ENCODE data around the gene POLR1A. TPM values are rescaled to one million over a fixed set of nuclear protein-coding genes. Genes with fewer than 3 reads are reported as not detected.

POLR1A gene
- total RNA-seq, 2 donors from 2014 or later: 17.7 to 19.2 TPM

- Mint-ChIP-seq H3K4me3 (no peak overlapping the region), H3K4me1 (peaks cover 12% of the 10 kb centered on the region), H3K27ac (no peak overlapping the region), H3K36me3 (ENCODE audit: low read depth) (peaks cover 19% of the 10 kb centered on the region), H3K27me3 (no peaks in the 10 kb centered on the region)
- no peaks in the 10 kb centered on the region for H3K9me3 ChIP-seq (ENCODE audit: control insufficient read depth, low read length, poor library complexity, severe bottlenecking)
- DNase-seq (no peak), ATAC-seq (no peak)
These were observed 38.8 kb downstream of the POLR1A start for GRCh38 chr2:86066915-86067314.

GRCh38 chr2:86066007-86066578 lies 39.6 kb downstream of the POLR1A start:
- no peaks in the 10 kb centered on the region for H3K9me3 ChIP-seq (ENCODE audit: control insufficient read depth, low read length, poor library complexity, severe bottlenecking)
- Mint-ChIP-seq H3K36me3 (ENCODE audit: low read depth) (peaks cover 21% of the 10 kb centered on the region), H3K27ac (no peak overlapping the region), H3K4me1 (peaks cover 9% of the 10 kb centered on the region), H3K27me3 (no peaks in the 10 kb centered on the region), H3K4me3 (no peak overlapping the region)
- DNase-seq (no peak), ATAC-seq (no peak)

GRCh38 chr2:86065512-86065911 lies 40.2 kb downstream of the POLR1A start:
- no peak for ATAC-seq
- H3K27me3 Mint-ChIP-seq: no peaks in the 10 kb centered on the region
- H3K36me3 Mint-ChIP-seq (ENCODE audit: low read depth): peaks cover 23% of the 10 kb centered on the region
- no peak for DNase-seq
- no peak overlapping the region for H3K4me3 Mint-ChIP-seq
- no peaks in the 10 kb centered on the region for H3K9me3 ChIP-seq (ENCODE audit: control insufficient read depth, low read length, poor library complexity, severe bottlenecking)
- peak overlapping the region; percentile 71 for H3K27ac Mint-ChIP-seq
- H3K4me1 Mint-ChIP-seq: peaks cover 11% of the 10 kb centered on the region

GRCh38 chr2:86064006-86064405 lies 41.7 kb downstream of the POLR1A start:
- DNase-seq: no peak
- no peaks in the 10 kb centered on the region for H3K27me3 Mint-ChIP-seq
- H3K27ac Mint-ChIP-seq: no peak overlapping the region
- peaks cover 8% of the 10 kb centered on the region for H3K4me1 Mint-ChIP-seq
- no peak for ATAC-seq
- H3K9me3 ChIP-seq (ENCODE audit: control insufficient read depth, low read length, poor library complexity, severe bottlenecking): no peaks in the 10 kb centered on the region
- H3K4me3 Mint-ChIP-seq: no peak overlapping the region
- H3K36me3 Mint-ChIP-seq (ENCODE audit: low read depth): peaks cover 23% of the 10 kb centered on the region

- no peaks in the 10 kb centered on the region for H3K27me3 Mint-ChIP-seq
These were observed 43.6 kb downstream of the POLR1A start for GRCh38 chr2:86062043-86062442.

GRCh38 chr2:86056590-86057331 lies 48.9 kb downstream of the POLR1A start:
- no peaks in the 10 kb centered on the region for H3K9me3 ChIP-seq (ENCODE audit: control insufficient read depth, low read length, poor library complexity, severe bottlenecking)
- Mint-ChIP-seq H3K4me1 (peaks cover 2% of the 10 kb centered on the region), H3K4me3 (no peak overlapping the region), H3K36me3 (ENCODE audit: low read depth) (peaks cover 12% of the 10 kb centered on the region), H3K27ac (peak overlapping the region; percentile 29), H3K27me3 (no peaks in the 10 kb centered on the region)
- ATAC-seq: no peak
- DNase-seq: no peak

More at GRCh38 chr2:86062043-86062442, 43.6 kb downstream of the POLR1A start:
- DNase-seq (no peak), ATAC-seq (no peak)
- no peaks in the 10 kb centered on the region for H3K9me3 ChIP-seq (ENCODE audit: control insufficient read depth, low read length, poor library complexity, severe bottlenecking)
- Mint-ChIP-seq H3K4me1 (peaks cover 4% of the 10 kb centered on the region), H3K27ac (peak overlapping the region; percentile 75), H3K36me3 (ENCODE audit: low read depth) (peaks cover 28% of the 10 kb centered on the region), H3K4me3 (no peak overlapping the region)

GRCh38 chr2:86055314-86055713 lies 50.4 kb downstream of the POLR1A start:
- no peaks in the 10 kb centered on the region for H3K4me1 Mint-ChIP-seq
- H3K27ac Mint-ChIP-seq: peak overlapping the region; percentile 82
- DNase-seq (no peak), ATAC-seq (no peak)
- no peak overlapping the region for H3K4me3 Mint-ChIP-seq
- peaks cover 7% of the 10 kb centered on the region for H3K36me3 Mint-ChIP-seq (ENCODE audit: low read depth)
- no peaks in the 10 kb centered on the region for H3K27me3 Mint-ChIP-seq
- no peaks in the 10 kb centered on the region for H3K9me3 ChIP-seq (ENCODE audit: control insufficient read depth, low read length, poor library complexity, severe bottlenecking)

- Mint-ChIP-seq H3K36me3 (ENCODE audit: low read depth) (peaks cover 7% of the 10 kb centered on the region), H3K27ac (peak overlapping the region; percentile 82), H3K27me3 (no peaks in the 10 kb centered on the region), H3K4me1 (no peaks in the 10 kb centered on the region), H3K4me3 (no peak overlapping the region)
- DNase-seq (no peak), ATAC-seq (no peak)
- H3K9me3 ChIP-seq (ENCODE audit: control insufficient read depth, low read length, poor library complexity, severe bottlenecking): no peaks in the 10 kb centered on the region
These were observed 51.1 kb downstream of the POLR1A start for GRCh38 chr2:86054535-86055082.

GRCh38 chr2:86053166-86053565 lies 52.5 kb downstream of the POLR1A start:
- no peak for ATAC-seq

GRCh38 chr2:86052676-86053075 lies 53.0 kb downstream of the POLR1A start:
- H3K27me3 Mint-ChIP-seq: no peaks in the 10 kb centered on the region
- no peaks in the 10 kb centered on the region for H3K4me1 Mint-ChIP-seq
- DNase-seq (no peak), ATAC-seq (no peak)
- no peak overlapping the region for H3K4me3 Mint-ChIP-seq
- H3K27ac Mint-ChIP-seq: no peak overlapping the region
- H3K36me3 Mint-ChIP-seq (ENCODE audit: low read depth): peaks cover 7% of the 10 kb centered on the region
- no peaks in the 10 kb centered on the region for H3K9me3 ChIP-seq (ENCODE audit: control insufficient read depth, low read length, poor library complexity, severe bottlenecking)

More at GRCh38 chr2:86053166-86053565, 52.5 kb downstream of the POLR1A start:
- no peaks in the 10 kb centered on the region for H3K27me3 Mint-ChIP-seq
- H3K9me3 ChIP-seq (ENCODE audit: control insufficient read depth, low read length, poor library complexity, severe bottlenecking): no peaks in the 10 kb centered on the region
- no peak overlapping the region for H3K27ac Mint-ChIP-seq
- H3K4me3 Mint-ChIP-seq: no peak overlapping the region
- H3K36me3 Mint-ChIP-seq (ENCODE audit: low read depth): peaks cover 7% of the 10 kb centered on the region
- no peaks in the 10 kb centered on the region for H3K4me1 Mint-ChIP-seq
- DNase-seq: no peak

GRCh38 chr2:86052265-86052664 lies 53.4 kb downstream of the POLR1A start:
- Mint-ChIP-seq H3K36me3 (ENCODE audit: low read depth) (peaks cover 6% of the 10 kb centered on the region), H3K27me3 (no peaks in the 10 kb centered on the region), H3K4me1 (no peaks in the 10 kb centered on the region), H3K27ac (no peak overlapping the region), H3K4me3 (no peak overlapping the region)
- H3K9me3 ChIP-seq (ENCODE audit: control insufficient read depth, low read length, poor library complexity, severe bottlenecking): no peaks in the 10 kb centered on the region
- no peak for ATAC-seq
- no peak for DNase-seq

GRCh38 chr2:86050301-86050700 lies 55.4 kb downstream of the POLR1A start:
- Mint-ChIP-seq H3K4me1 (no peaks in the 10 kb centered on the region), H3K4me3 (no peak overlapping the region), H3K27ac (peak overlapping the region; percentile 57), H3K36me3 (ENCODE audit: low read depth) (peaks cover 7% of the 10 kb centered on the region), H3K27me3 (no peaks in the 10 kb centered on the region)
- H3K9me3 ChIP-seq (ENCODE audit: control insufficient read depth, low read length, poor library complexity, severe bottlenecking): no peaks in the 10 kb centered on the region
- DNase-seq: no peak
- no peak for ATAC-seq

- Mint-ChIP-seq H3K27ac (no peak overlapping the region), H3K27me3 (no peaks in the 10 kb centered on the region), H3K4me3 (no peak overlapping the region), H3K36me3 (ENCODE audit: low read depth) (peaks cover 7% of the 10 kb centered on the region), H3K4me1 (no peaks in the 10 kb centered on the region)
- DNase-seq (no peak), ATAC-seq (no peak)
- H3K9me3 ChIP-seq (ENCODE audit: control insufficient read depth, low read length, poor library complexity, severe bottlenecking): no peaks in the 10 kb centered on the region
These were observed 56.2 kb downstream of the POLR1A start for GRCh38 chr2:86049529-86049928.

Measured in T-helper 17 cell (primary cell).